Right lobe of liver (tissue), 4 donors: ENCODE results near the gene NABP2.

ENCODE experiments used
- POLR2A ChIP-seq: fragments of 450-650 bp; IDR thresholded peaks from one replicate; pipeline ENCODE4 v1.6.1; 2017; ENCODE audit warnings: antibody characterized with exemption, mild to moderate bottlenecking
- TF ChIP-seq, protein P1 (sequence below), 4 donors: fragments of 200-600 bp in 3 of 4; fragments of 450-650 bp in 1 of 4; IDR thresholded peaks; one replicate each; pipeline versions ENCODE4 v1.5.1 to v1.8.0; 2016 to 2022; ENCODE audit warnings: antibody characterized with exemption in 4 of 4, mild to moderate bottlenecking in 2 of 4
- donor health status: DM: no; HTN: no; CAD: no.
- donor health status: DM: no; HTN: no; CAD: no.
- donor health status: DM: no; HTN: yes; CAD: no.

DNA sequence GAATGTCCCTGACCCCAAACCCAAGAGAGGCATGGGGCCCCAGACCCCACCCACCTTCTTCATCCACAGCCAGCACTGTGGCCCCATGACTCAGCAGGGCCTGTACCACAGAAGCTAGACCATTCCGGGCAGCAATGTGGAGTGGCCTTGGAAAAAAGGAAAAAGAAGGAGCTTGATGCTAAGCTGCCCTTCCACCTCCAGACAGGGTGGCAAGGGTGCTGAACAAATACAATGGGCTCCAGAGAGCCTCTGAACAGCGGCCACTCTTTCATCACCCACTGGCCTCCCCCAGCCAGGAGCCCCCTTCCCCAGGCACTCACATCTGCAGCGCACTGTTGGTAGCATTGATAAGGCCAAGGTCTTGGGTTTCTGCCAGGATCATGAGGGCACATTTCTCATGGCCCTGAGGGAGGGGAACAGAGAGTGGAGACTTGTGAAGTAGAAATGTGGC is 19.6 kb downstream of the NABP2 start:
- TF ChIP-seq POLR2A: no peak
- TF ChIP-seq, protein P1, sequence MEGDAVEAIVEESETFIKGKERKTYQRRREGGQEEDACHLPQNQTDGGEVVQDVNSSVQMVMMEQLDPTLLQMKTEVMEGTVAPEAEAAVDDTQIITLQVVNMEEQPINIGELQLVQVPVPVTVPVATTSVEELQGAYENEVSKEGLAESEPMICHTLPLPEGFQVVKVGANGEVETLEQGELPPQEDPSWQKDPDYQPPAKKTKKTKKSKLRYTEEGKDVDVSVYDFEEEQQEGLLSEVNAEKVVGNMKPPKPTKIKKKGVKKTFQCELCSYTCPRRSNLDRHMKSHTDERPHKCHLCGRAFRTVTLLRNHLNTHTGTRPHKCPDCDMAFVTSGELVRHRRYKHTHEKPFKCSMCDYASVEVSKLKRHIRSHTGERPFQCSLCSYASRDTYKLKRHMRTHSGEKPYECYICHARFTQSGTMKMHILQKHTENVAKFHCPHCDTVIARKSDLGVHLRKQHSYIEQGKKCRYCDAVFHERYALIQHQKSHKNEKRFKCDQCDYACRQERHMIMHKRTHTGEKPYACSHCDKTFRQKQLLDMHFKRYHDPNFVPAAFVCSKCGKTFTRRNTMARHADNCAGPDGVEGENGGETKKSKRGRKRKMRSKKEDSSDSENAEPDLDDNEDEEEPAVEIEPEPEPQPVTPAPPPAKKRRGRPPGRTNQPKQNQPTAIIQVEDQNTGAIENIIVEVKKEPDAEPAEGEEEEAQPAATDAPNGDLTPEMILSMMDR (IDR thresholded peaks at IDR 0.05): no peak
